Left hindlimb (tissue), 1 donor: ENCODE data around the gene CDCP2.
"Not testable (repeated sequence)": the region's sequence is repeated elsewhere in the genome, so short reads cannot be mapped to it uniquely, and the experiment has no call there.

Source experiments
- DNase-seq: peaks from one replicate; pipeline ENCODE4 v3.0.0-alpha.2; 2018

Gene CDCP2

DNA sequence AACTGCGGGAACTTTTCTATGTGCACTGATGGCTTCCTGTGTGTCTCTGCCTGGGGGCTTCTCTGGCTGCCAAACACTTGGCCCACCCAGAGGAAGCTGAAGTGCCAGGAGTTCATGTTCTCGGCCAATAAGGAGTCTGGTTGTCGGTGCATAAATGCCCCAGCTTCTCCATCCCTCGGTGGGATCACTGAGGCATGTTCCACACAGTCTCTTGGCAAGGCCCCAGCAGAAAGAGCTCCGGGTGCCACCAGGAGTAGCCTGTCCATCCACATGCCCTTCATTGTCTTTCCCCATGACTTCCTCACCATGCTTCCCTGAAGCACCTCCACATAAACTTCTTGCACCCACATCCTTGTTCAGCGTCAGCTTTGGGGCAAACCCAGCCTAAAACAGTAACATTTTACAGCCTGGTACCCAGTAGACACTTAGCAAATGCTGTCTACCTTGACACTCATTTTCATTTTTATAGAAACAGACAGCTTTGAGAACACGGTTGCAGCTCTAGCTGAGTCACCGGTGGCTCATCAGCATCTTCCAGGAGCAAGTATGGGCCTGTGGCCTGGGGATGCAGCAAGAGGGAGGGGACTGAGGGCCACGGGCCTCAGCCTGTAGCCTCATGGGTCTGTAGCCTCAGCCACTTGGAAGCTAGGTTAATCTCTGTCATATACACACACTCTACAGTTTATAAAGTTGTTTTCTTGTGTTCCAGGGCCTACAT lies 14.8 kb upstream of the CDCP2 start:
- no peak for DNase-seq

DNA sequence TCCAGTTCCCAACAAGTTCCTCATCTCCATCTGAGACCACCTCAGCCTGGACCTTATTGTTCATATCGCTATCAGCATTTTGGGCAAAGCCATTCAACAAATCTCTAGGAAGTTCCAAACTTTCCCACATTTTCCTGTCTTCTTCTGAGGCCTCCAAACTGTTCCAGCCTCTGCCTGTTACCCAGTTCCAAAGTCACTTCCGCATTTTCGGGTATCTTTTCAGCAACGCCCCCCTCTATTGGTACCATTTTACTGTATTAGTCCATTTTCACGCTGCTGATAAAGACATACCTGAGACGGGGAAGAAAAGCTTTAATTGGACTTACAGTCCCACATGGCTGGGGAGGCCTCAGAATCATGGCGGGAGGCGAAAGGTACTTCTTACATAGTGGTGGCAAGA lies 13.6 kb upstream of the CDCP2 start:
- DNase-seq: not testable (repeated sequence)

DNA sequence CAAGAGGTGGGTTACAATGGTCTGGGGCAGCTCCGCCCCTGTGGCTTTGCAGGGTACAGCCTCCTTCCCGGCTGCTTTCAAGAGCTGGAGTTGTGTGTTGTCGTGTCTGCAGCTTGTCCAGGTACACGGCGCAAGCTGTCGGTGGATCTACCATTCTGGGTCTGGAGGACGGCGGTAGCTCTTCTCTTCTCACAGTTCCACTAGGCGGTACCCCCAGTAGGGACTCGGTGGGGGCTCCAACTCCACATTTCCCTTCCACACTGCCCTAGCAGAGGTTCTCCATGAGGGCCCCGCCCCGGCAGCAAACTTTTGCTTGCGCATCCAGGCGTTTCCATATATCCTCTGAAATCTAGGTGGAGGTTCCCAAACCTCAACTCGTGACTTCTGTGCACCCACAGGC lies 12.3 kb upstream of the CDCP2 start:
- DNase-seq: no peak

DNA sequence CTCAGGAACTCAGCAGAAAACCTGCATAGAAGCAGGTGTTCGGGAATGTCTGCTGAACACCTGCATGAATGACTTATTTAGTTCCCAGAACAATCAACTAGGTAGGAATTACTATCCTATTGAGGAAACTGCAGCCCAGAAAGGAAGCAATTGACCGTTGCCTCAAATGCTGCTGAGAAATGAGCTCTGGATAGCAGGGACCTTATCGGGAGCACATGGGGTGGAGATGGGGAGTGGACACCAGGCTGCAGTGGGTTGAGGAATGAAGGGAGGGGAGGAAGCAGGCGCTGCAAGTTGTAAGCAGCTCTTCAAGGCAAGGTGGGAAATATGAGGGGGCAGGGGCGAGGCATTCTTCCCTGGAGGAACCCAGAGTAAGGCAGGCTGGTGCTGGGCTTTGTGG lies 10.8 kb upstream of the CDCP2 start:
- no peak for DNase-seq

DNA sequence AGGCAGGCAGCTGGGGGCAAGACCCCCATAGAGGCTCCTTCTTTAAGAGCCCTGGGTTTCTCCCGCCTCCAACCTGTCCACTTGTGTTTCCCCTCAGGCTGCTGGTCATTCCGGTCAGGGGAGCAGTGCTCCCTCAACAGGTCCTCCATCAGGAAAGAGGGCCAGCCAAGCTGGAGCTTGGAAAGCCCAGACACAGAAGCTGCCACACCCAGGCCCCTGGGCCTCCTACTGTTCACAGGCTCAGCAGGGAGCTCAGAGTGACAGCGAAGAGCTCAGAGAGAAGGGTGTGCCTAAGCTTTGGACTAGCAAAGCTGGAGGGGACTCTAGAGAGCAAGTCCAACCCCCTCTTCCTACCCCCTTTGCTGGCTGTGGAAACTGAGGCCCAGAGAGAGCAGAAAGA lies 10.3 kb upstream of the CDCP2 start:
- DNase-seq: no peak

DNA sequence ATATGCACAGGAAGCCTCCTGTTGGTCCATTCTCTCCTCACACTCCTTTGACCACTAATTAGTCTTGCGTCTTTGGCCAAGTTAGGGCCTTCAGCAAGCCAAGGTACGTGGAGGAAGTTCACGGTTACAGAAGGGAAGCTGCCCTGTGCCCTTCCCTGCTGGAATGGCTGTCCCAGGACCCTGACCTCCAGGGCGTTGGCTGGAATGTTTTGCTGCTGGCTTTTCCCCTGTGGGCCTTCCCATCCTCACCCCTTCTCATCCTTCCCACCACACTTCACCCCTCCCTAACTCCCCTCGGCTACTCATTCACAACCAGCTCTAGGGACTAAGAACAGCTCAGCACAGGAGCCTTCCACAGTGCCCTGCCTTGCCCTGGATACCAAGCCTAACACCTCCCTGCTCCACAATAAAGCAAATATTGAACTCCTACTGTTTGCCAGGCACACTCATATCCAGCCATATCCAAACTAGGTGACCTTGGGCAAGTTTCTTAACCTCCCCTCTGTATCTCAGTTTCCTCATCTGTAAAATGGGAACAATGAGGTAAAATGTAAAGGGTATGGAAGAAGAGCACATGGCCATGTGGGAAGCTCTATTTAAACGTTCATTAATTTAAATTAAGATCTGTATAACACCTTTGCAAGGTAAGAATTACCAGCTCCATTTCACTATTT lies 8.8 kb upstream of the CDCP2 start:
- DNase-seq: no peak

DNA sequence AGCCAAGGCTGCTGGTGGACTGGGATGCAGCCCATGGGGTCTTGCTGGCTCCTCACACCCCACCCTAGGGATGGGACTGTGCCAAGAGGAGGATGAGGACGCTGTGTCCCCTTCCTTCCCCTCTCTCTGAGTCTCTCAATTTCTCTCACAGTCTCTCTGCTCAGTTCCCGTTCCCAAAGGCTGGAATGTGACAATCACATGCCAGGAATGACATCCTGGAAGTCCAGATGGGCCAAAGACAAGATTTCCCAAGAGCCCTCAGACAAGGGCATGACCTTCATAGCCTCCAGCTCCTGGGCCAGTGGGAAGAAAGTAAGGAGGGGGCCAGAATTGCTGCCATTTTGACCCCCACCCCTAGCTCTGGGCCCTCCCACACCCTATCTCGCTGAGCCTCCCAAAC lies 7.6 kb upstream of the CDCP2 start:
- DNase-seq: no peak

DNA sequence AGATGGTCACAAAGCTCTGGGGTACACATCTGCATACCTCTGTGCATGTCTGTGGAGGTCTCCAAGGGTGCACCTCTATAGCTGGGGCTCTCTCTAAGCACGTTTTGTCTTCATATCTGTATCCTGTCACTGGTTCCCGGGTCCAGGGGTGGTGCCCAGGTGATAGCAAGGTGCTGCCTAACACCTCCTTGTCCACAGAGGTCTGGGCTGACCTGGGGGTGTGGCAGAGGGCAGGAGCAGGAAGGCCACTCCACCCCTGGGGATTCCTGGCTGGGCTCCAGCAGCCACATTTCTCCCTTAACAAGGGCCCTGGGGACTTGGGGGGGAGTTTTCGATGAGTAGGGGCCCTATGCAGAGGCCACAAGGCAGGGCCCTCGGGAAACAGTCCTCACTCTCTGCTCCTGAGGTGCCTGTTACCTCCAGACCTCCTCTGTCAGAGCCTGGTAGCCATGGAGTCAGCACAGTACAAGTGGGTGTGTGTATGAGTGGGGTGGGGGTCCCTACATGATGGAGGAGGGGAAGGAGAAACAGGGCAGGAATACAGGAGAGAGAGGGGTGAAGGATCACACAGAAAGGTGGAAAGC lies 7.0 kb upstream of the CDCP2 start:
- DNase-seq: no peak

DNA sequence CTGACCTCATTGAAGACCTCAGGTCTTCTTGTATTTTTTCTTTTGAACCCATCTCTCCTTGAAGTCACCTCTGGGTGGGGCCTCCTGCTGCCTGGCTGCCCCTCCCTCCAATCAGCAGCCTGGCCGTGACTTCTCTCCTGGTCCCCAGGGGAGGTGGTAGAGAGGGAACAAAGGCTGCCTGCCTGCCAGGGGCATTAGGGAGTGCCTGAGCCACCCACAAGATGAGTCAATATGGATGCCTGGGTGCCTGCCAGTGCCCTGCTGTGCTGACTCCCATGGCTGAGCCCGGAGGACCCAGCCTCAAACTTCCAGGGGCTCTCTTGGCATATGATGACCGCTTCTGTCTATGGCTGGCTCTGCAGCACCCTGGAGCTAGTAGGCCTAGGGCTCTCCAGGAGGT lies 5.3 kb upstream of the CDCP2 start:
- DNase-seq: no peak

DNA sequence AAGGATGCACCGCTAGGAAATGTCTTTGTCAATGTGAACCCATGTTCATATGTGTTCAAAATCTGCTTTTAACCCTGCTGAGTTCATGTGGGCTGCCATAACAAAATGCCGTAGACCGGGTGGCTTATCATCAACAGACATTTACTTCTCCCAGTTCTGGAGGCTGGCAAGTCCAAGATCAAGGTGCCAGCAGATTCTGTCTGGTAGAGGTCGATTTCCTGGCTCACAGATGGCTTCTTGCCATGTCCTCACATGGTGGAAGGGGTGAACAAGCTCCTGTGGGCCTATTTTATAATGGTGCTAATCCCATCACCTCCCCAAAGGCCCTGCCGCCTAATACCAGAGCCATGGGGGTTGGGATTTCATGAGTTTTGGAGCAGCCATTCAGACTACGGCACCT lies 4.6 kb upstream of the CDCP2 start:
- DNase-seq: no peak

DNA sequence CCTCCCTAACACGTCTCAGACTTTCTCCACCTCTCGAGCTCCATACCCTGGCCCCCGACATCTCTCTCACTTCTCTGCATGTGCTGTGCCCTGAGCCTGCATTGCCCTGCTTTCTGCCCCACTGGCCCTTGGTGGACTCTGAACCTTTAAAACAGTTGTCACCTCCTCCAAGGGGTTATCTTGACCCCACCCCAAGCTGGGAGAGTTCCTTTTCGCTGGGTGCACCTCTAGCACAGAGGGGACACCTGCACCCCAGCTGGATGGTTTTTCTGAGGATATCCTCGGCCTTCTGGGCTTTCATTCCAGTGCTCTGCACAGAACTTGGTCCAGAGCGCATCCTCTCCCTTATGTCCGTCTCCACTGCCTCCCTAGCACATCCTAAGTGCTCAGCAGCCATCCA lies 4.2 kb upstream of the CDCP2 start:
- no peak for DNase-seq

DNA sequence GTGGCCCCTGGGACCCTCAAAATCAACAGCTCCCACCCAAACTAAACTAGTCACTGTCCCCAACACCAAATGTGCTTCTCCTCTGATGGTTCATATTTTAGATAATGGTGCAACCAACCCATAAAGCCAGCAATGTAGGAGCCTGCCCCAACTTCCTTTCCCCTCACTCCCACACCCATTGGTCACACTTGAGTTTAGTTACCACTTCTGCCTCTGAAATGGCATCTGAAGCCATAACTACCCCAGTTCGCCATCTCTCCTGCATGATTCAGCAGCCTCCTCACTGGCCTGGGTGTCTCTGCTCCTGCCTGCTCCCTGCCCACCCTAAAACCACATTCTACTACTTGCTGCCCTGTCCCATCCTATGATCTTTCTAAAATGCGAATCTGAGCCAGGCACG lies 3.4 kb upstream of the CDCP2 start:
- DNase-seq: no peak

DNA sequence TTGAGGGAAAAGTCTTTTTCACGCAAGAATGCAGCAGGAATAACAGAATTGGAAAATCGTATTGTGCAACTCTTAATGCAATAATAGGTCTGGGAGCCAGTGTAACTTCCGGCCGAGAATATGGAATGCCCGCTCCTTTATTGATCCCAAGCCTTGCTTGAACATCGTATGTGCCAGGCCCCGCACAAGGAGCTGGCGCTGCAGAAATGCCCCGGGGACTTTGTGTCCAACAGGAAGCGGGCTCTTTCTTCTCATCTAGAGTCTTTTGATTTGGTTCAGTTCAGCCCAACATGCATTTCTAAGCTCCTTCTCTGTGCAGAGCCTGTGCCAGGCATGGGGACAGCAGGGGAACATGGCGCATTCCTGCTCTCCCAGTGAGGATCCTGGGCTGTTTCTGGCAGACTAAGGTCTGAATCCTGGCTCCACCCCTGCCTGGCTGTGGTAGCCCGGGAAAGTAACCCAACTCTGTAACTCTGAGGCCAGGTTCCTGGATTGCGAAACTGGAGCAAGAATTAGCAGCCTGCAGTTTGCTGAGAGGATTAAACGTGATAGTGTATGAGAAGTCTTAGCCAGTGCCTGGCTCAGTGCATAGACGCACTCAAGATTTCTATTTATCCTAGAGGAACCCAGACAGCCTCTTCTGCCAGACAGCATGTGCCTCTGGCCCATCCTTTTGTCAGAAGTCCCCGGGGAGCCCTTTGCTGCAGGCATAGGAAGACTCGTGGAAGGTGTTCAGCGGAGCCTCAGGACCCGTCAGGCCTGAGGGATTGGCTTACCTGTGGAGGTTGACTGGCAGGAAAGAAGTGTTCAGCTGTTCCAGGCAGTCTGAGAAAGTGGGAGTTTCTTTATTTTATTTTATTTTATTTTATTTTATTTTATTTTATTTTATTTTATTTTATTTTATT lies 987 bp upstream of the CDCP2 start:
- peak; percentile 59 for DNase-seq

DNA sequence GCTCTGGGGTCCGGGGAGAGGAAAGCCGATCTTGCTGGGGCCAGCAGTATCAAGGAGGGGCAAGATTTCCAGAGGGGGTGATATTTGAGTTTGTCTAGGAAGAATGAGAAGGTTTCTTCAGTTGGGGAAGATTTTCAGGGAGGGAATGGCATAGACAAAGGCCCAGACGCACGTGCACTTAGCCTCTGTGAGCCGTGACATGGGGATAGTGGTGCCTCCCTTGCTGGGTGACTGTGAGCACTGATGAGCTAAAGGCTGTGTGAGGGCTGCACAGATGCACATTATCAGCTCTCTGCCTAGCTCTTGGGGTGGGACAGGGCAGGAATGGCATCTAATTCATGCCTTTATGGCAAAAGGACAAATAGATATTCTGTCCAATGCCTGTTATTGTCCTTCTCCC lies 1.8 kb downstream of the CDCP2 start:
- no peak for DNase-seq

DNA sequence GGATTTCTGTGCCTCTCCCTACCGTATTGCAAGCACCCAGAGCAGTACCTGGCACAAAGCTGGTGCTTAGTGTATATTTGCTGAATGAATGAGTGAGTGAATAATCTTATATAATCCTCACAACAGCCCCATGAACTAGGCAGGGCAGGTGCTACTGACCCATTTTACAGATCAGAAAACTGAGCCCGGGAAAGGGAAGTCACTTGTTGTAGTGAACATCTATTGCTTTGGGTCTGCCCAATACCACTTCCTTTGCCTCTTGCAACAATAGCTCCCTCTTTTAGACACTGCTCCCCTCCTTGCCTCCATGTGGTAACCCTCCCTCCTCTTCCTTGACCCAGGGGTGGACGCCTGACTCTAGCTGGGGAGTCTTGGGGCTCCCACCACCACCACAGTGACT lies 3.1 kb downstream of the CDCP2 start:
- DNase-seq: no peak

DNA sequence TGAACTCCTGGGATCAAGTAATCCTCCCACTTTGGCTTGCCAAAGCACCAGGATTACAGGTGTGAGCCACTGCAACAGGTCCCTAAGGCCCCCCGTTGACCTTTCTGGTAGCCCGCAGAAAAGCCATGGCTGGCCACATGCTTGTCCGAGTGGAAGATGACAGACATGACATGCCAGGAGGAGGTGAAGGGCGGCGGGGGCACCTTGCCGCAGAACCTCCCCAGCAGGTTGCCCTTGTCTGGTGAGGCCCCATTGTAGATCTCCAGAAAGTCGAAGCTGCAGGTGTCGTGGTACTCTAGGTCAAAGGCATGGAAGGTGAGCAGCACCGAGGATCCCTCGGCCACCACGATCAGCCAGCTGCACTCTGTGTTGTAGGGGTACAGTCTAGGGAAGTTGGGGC lies 8.4 kb downstream of the CDCP2 start:
- DNase-seq: no peak

DNA sequence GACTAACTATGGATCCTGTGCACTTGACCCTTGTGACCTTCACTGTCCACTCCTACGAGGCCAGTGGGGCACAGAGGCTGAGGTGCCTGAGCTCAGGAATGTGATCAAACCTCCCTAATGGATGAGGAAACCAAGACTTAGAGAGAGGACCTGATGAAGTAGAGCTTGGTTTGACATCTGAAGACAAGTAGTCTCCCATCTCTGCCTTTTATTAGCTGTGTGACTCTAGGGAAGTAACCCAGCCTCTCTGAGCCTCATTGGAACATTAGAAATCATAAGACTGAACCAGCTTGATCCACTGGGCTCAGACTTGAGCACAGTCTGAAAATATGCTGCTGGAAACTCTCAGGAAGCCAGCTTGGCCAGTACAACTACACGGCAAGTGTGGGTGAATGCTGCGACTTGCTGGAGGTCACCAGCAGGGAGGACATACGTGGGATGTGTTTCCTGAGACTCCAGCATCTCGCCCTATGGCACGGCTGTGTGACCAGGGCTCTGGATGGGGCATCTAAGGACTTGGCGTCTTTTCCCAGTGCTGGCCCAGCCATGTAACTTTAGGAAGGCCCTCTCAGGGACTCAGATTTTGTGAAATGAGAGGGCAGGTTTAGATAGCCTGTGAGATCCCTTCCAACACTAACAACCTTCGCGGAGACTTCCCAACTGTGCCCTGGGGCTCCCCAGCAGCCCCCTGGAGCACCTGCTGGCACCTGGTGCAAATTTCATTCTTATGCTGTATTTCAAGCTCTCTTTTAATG lies 10.5 kb downstream of the CDCP2 start:
- no peak for DNase-seq

DNA sequence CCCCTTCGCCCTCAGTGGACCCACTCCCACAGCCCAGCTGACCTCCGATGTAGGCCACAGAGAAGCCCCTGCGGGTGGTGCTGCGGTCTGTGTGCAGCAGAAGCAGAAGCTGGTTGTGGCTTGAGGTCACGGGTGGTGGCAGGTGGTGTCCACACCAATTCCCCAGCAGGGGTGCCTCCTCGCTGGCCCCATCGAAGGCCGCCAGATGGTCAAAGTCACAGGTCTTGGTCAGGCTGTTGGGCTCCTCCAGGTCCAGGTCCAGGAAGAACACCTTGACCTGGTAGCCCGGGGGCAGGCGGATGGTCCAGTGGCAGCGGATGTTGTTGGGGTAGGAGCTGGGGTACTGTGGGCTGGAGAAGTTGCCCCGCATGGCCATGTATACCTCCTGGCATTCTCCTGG lies 13.1 kb downstream of the CDCP2 start:
- DNase-seq: no peak

DNA sequence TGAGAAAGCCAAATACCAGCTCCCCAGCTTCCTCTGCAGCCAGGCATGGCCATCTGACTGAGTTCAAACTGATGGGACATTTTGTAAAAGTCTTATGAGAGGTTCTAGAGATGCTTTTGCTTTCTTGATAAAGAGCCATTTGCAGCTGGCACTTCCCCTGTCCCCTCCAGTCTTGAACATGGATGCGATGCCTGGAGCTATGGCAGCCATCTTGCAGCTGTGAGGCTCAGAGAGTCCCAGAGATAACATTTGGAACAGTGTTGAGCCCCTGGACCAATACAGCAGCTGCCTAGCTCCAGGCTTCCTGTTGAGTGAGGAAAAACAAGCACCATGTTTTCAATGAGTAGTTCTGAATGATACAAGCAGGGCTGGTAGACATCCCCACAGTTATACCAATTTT lies 13.8 kb downstream of the CDCP2 start:
- DNase-seq: no peak

DNA sequence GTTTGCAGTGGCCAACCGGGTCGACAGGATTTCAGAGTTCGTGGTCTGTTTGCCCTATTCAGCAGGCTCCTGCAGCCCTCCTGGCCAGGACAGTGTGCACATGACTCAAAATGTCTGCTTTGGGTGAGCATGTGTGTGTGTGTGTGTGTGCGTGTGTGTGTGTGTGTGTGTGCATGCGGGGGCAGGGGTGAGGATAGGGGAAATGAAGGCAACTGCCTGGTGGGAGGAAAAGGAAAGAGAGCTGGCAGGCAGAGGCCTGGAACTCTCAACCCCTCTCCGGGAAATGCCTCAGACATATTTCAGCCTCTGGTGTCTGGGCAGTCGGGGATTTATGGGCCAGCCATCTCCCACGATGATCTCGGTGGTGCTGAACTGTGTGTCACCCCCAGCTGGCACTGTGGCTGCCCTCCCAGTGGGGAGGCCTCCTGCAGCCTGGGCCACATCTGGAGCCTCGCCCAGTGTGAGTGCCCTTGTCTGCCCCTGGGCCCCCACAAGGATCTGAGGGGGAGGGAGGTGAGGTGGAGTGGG lies 15.2 kb downstream of the CDCP2 start:
- peak; percentile 58 for DNase-seq

DNA sequence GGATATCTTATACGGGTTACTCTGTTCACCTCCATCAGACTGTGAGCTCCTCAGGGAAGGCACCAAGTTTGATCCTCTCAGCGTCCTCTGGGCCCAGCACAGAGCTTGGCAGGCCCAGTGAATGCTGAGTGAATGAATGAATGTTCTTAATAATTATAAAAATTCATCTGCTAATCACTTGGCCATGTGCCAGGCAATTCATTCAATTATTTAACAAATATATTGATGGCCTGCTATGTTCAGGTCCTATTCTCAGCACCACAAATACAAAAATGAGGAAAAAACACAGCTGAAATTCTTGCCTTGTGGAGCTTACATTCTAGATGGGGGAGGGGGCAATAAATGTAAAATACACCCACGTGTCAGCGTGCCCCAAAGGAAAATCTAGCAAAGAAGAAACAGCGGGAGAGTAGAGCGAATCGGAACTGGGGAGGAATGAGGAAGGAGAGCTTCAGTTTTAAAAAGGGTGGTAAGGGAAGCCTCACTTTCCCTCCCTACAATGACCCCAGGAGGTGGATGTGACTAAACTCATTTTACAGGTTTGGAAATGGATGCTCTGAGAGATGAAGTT lies 15.8 kb downstream of the CDCP2 start:
- no peak for DNase-seq

DNA sequence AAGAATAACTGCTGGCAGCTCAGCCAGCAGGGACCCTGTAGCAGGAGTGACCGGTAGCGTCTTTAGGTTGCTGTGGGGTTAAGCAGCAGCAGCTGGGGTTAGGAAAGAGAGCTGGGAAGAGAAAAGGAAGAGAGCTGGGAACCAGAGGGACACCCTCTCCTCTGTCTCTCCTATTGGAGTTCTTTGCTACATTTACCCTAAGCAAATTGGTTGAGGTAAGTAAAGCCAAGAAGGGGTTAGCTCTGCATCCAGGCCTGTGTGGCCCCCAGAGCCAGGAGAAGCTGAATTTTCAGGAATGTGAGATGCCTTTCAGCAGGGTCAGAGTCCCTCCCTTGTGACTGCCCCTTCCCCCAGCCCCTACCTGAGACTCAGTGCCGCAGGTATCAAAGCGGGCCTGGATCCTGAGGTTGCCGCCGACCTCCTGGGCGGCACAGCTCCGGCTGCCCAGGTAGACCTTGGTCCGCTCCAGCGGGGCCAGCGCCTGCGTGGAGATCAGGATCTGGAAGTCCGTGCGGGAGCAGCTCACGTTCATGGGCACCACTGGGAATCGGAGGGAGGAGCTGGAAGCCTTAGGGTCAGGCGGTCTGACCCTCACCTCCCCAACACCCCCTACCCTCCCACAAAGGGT lies 16.4 kb downstream of the CDCP2 start:
- no peak for DNase-seq
